B cell (primary cell): ENCODE data around the gene ENDOU. TPM values are rescaled to one million over a fixed set of nuclear protein-coding genes. Genes with fewer than 3 reads are reported as not detected.

Source experiments
- ATAC-seq: fragments of 200-7000 bp; cut with Tn5 transposase; one replicate; pipeline ENCODE4 v1.10.0; 2021; ENCODE audit warnings: low read depth, mild to moderate bottlenecking, moderate number of reproducible peaks, moderate library complexity
- CTCF ChIA-PET: fragments of 350-600 bp; sonication (Branson Sonifier 250); formaldehyde crosslinking; loops from one replicate; lab custom pipeline; 2021; ENCODE audit warnings: antibody characterized with exemption, inconsistent platforms; lab: Charles Lee
- POLR2A ChIA-PET: fragments of 350-600 bp; sonication (Branson Sonifier 250); formaldehyde crosslinking; loops from one replicate; lab custom pipeline; 2021; ENCODE audit warnings: antibody characterized with exemption; lab: Charles Lee
- DNase-seq: peaks from one replicate; pipeline ENCODE4 v3.0.0; 2013
- H2AFZ ChIP-seq: 2 replicates; pipeline ENCODE4 v1.6.1; 2012; ENCODE audit warnings: mild to moderate bottlenecking, low read depth, low read length; ENCODE audit not compliant: insufficient read depth, poor library complexity, severe bottlenecking
- H3K27ac ChIP-seq, 2 donors: 1 replicate in 1 of 2; 2 replicates in 1 of 2; pipeline ENCODE4 v1.5.1; 2012 to 2013; ENCODE audit warnings: low read length in 2 of 2, mild to moderate bottlenecking in 2 of 2, moderate library complexity in 1 of 2
- H3K27me3 ChIP-seq, 4 experiments: fragments of 200-600 bp in 1 of 4; sonication (generic) in 1 of 4; replicated peaks in 1 of 4; 1 replicate in 2 of 4; 2 replicates in 2 of 4; pipeline versions ENCODE4 v1.6.1 to v1.7.0; 2013 to 2016; ENCODE audit warnings: low read length in 3 of 4, mild to moderate bottlenecking in 2 of 4, mixed read lengths in 1 of 4, moderate library complexity in 1 of 4; ENCODE audit not compliant: insufficient read depth in 4 of 4, control insufficient read depth in 3 of 4; ENCODE audit errors: control extremely low read depth in 1 of 4
- H3K36me3 ChIP-seq, 2 experiments: replicated peaks in 1 of 2; 1 replicate in 1 of 2; 2 replicates in 1 of 2; pipeline versions ENCODE4 v1.6.1 to v1.7.1; 2013; ENCODE audit warnings: low read length in 1 of 2; ENCODE audit not compliant: insufficient read depth in 2 of 2, control insufficient read depth in 1 of 2; ENCODE audit errors: control extremely low read depth in 1 of 2, extremely low read depth in 1 of 2
- H3K4me1 ChIP-seq, 2 donors: fragments of 200-600 bp in 1 of 2; sonication (generic) in 1 of 2; 1 replicate in 1 of 2; 2 replicates in 1 of 2; pipeline versions ENCODE4 v1.5.1 to v1.6.1; 2013 to 2017; ENCODE audit warnings: low read length in 2 of 2; ENCODE audit not compliant: control insufficient read depth in 2 of 2, insufficient read depth in 2 of 2
- H3K4me2 ChIP-seq: replicated peaks from 2 replicates; pipeline ENCODE3; 2012; ENCODE audit warnings: mild to moderate bottlenecking, low read depth, low read length; ENCODE audit not compliant: poor library complexity, severe bottlenecking
- H3K4me3 ChIP-seq, 5 experiments: fragments of 200-600 bp in 1 of 5; sonication (generic) in 1 of 5; 1 replicate in 3 of 5; 2 replicates in 2 of 5; pipeline versions ENCODE4 v1.5.1 to v1.7.0; 2011 to 2016; ENCODE audit warnings: low read length in 4 of 5, mild to moderate bottlenecking in 4 of 5, low read depth in 2 of 5, control low read depth in 1 of 5, moderate library complexity in 1 of 5; ENCODE audit not compliant: insufficient read depth in 1 of 5; ENCODE audit errors: control extremely low read depth in 1 of 5, extremely low read depth in 1 of 5
- H3K79me2 ChIP-seq: fragments of 200-600 bp; sonication (generic); one replicate; pipeline ENCODE4 v1.6.0; 2016; ENCODE audit warnings: low read length; ENCODE audit not compliant: control insufficient read depth, insufficient read depth
- H3K9ac ChIP-seq: fragments of 200-600 bp; sonication (generic); 2 replicates; pipeline ENCODE4 v1.6.1; 2017; ENCODE audit warnings: mild to moderate bottlenecking, low read length, moderate library complexity
- H3K9me3 ChIP-seq, 3 donors: one replicate each; pipeline versions ENCODE4 v1.6.1 to v1.7.1; 2013; ENCODE audit warnings: low read length in 2 of 3; ENCODE audit not compliant: control insufficient read depth in 2 of 3, insufficient read depth in 1 of 3; ENCODE audit errors: control extremely low read depth in 1 of 3
- H4K20me1 ChIP-seq: 2 replicates; pipeline ENCODE4 v1.6.0; 2012; ENCODE audit warnings: mild to moderate bottlenecking, low read length; ENCODE audit not compliant: insufficient read depth, control insufficient read depth, poor library complexity, severe bottlenecking
- H3K27ac Mint-ChIP-seq: one replicate; pipeline ENCODE4 v1.8.0; 2021; ENCODE audit warnings: mixed read lengths
- H3K27me3 Mint-ChIP-seq: one replicate; pipeline ENCODE4 v1.8.0; 2021; ENCODE audit warnings: mixed read lengths
- H3K4me1 Mint-ChIP-seq: one replicate; pipeline ENCODE4 v1.8.0; 2021; ENCODE audit warnings: mixed read lengths
- H3K4me3 Mint-ChIP-seq: one replicate; pipeline ENCODE4 v1.8.0; 2021; ENCODE audit warnings: mixed read lengths
- H3K9me3 Mint-ChIP-seq: one replicate; pipeline ENCODE4 v1.8.0; 2022; ENCODE audit warnings: mixed read lengths; ENCODE audit not compliant: insufficient read depth
- CTCF ChIP-seq: fragments of 200-600 bp; IDR thresholded peaks from one replicate; pipeline ENCODE4 v1.8.0; 2022; ENCODE audit warnings: antibody characterized with exemption, mild to moderate bottlenecking
- EZH2 ChIP-seq: IDR thresholded peaks from 2 replicates; pipeline ENCODE4 v1.6.1; 2012; ENCODE audit warnings: borderline replicate concordance, low read depth, mild to moderate bottlenecking, moderate library complexity, low read length; ENCODE audit not compliant: insufficient read depth, poor library complexity, severe bottlenecking
- WGBS: methylation state at CpG from one replicate; pipeline ENCODE4 v1.1.5; 2013; ENCODE audit warnings: missing lambda C conversion rate; ENCODE audit not compliant: insufficient coverage; 5-methylcytosine and 5-hydroxymethylcytosine counted together
- intact Hi-C: fragments of 100-400 bp; cut with micrococcal nuclease; formaldehyde crosslinking; loops from one replicate; pipeline ENCODE4 v1.10.0; 2022
- polyA plus RNA-seq: library from polyadenylated mRNA; depleted of rRNA; stranded (reverse); fragments of >200 nt; gene quantifications from 2 replicates; pipeline ENCODE4 v1.2.3, GENCODE V29; 2012
- total RNA-seq, 2 donors: library from RNA; stranded (reverse); fragments of 120-200 nt in 1 of 2; gene quantifications; 1 replicate in 1 of 2; 2 replicates in 1 of 2; pipeline versions ENCODE4 v1.2.3 to v1.2.4, GENCODE V29; 2013 to 2022

ENDOU gene
- total and polyA plus RNA-seq, 2 donors (not counting 1 experiment from before 2014, with no cell fraction given): 0.03 TPM; not detected in 1

GRCh38 chr12:47752121-47752520, 26.8 kb upstream of the ENDOU start:
- ChIA-PET CTCF (interaction anchor here (1.2 to 14.1 kb wide), 4 partner anchors 8 to 36 kb away, joined by 4 to 452 read pairs (median 104); partner anchors contain the start of gene SLC48A1), POLR2A (no interaction called here)
- Histone ChIP-seq H3K36me3 (no peaks in the 10 kb centered on the region), H3K27me3 (no peaks in the 10 kb centered on the region), H3K79me2 (no peaks in the 10 kb centered on the region), H3K27ac (no peak overlapping the region), H3K4me1 (peaks cover 40 to 59% of the 10 kb centered on the region in 2 donors), H3K4me3 (no peak overlapping the region), H3K4me2 (no peak overlapping the region), H3K9ac (no peak overlapping the region), H4K20me1 (no peaks in the 10 kb centered on the region), H2AFZ (no peak overlapping the region), H3K9me3 (no peaks in the 10 kb centered on the region)
- WGBS: 96% methylated on average over 4 of the region's 4 CpGs
- H3K27me3 Mint-ChIP-seq: no peaks in the 10 kb centered on the region
- intact Hi-C loops: no loop called here
- TF ChIP-seq EZH2: no peak
- TF ChIP-seq CTCF: no peak
- peak overlapping the region; percentile 10 for H3K27ac Mint-ChIP-seq
- DNase-seq: no peak
- ATAC-seq: no peak
- no peaks in the 10 kb centered on the region for H3K9me3 Mint-ChIP-seq
- H3K4me3 Mint-ChIP-seq: no peak overlapping the region
- H3K4me1 Mint-ChIP-seq: peaks cover 61% of the 10 kb centered on the region

- no peaks in the 10 kb centered on the region for H3K9me3 Mint-ChIP-seq
- peaks cover 61% of the 10 kb centered on the region for H3K4me1 Mint-ChIP-seq
- H3K9ac ChIP-seq: no peak overlapping the region
- 85% methylated on average over 8 of the region's 9 CpGs for WGBS
- no peaks in the 10 kb centered on the region for H4K20me1 ChIP-seq
- no peak overlapping the region for H2AFZ ChIP-seq
- ChIA-PET POLR2A (interaction anchor here (0.6 kb wide), 1 partner anchor 364 kb away, joined by 4 read pairs; no protein-coding TSS in a partner anchor), CTCF (interaction anchor here (1.2 to 14.1 kb wide), 4 partner anchors 8 to 36 kb away, joined by 4 to 452 read pairs (median 104); partner anchors contain the start of gene SLC48A1)
- no peak overlapping the region for H3K27ac Mint-ChIP-seq
- no peak overlapping the region for H3K4me2 ChIP-seq
- H3K9me3 ChIP-seq: no peaks in the 10 kb centered on the region
- no peak overlapping the region for H3K27ac ChIP-seq
- H3K27me3 Mint-ChIP-seq: no peaks in the 10 kb centered on the region
- ATAC-seq: no peak
- no peak for TF ChIP-seq CTCF
- TF ChIP-seq EZH2: no peak
- no peak overlapping the region for H3K4me3 Mint-ChIP-seq
- H3K4me3 ChIP-seq: no peak overlapping the region
- no peaks in the 10 kb centered on the region for H3K79me2 ChIP-seq
- DNase-seq: no peak
- H3K36me3 ChIP-seq: no peaks in the 10 kb centered on the region
- intact Hi-C loops: no loop called here
- peaks cover 42 to 59% of the 10 kb centered on the region in 2 donors for H3K4me1 ChIP-seq
- no peaks in the 10 kb centered on the region for H3K27me3 ChIP-seq
These were observed 26.3 kb upstream of the ENDOU start for GRCh38 chr12:47751561-47751960.
